ENCODE results near the gene PLXNB1.
"Not testable (repeated sequence)": the region's sequence is repeated elsewhere in the genome, so short reads cannot be mapped to it uniquely, and the experiment has no call there.

The PLXNB1 gene, protein sequence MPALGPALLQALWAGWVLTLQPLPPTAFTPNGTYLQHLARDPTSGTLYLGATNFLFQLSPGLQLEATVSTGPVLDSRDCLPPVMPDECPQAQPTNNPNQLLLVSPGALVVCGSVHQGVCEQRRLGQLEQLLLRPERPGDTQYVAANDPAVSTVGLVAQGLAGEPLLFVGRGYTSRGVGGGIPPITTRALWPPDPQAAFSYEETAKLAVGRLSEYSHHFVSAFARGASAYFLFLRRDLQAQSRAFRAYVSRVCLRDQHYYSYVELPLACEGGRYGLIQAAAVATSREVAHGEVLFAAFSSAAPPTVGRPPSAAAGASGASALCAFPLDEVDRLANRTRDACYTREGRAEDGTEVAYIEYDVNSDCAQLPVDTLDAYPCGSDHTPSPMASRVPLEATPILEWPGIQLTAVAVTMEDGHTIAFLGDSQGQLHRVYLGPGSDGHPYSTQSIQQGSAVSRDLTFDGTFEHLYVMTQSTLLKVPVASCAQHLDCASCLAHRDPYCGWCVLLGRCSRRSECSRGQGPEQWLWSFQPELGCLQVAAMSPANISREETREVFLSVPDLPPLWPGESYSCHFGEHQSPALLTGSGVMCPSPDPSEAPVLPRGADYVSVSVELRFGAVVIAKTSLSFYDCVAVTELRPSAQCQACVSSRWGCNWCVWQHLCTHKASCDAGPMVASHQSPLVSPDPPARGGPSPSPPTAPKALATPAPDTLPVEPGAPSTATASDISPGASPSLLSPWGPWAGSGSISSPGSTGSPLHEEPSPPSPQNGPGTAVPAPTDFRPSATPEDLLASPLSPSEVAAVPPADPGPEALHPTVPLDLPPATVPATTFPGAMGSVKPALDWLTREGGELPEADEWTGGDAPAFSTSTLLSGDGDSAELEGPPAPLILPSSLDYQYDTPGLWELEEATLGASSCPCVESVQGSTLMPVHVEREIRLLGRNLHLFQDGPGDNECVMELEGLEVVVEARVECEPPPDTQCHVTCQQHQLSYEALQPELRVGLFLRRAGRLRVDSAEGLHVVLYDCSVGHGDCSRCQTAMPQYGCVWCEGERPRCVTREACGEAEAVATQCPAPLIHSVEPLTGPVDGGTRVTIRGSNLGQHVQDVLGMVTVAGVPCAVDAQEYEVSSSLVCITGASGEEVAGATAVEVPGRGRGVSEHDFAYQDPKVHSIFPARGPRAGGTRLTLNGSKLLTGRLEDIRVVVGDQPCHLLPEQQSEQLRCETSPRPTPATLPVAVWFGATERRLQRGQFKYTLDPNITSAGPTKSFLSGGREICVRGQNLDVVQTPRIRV (N-terminal part only)

DNA sequence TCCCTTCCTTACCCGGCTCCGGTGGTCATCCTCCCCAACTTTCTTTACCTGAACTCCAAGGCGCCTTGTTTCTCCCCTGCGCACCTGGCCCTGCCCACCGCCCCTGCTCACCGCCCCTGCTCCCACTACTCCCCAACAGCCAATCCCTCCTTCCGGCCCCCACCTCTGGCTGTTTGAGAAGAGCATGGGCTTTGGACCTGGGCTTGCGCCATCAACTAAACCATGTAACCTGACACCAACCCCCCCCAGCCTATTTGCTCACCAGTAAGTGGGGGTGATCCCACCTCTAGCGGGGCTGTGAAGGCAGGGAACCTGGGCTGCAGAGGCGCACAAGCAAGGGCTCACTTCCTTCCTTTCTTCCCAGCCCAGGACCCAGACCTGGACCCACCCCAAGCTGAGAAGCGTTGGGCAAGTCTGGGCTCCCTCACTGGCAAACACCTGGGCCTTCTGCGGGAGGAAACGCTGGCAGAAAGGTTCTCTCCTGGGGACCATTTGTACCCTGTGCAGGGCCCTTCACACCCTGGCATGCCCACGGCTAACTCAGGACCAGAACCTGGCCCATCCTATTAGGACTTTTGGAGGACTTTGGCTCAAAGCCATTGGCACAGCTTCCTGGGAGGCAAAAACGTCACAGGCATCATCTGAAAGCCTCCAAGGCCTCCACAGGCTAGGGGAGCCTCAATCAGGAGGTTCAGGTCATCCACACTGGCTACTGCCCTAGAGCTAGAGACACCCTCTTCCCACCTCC, at the start of gene PLXNB1:
Gene PLXNB1 (minus strand): TSS at position 127 of the 748 bp plus-strand sequence. CDS start 5,475 bp downstream, outside the sequence.
- DNase-seq (ENCODE audit: low spot score), result peak; percentile 86

DNA sequence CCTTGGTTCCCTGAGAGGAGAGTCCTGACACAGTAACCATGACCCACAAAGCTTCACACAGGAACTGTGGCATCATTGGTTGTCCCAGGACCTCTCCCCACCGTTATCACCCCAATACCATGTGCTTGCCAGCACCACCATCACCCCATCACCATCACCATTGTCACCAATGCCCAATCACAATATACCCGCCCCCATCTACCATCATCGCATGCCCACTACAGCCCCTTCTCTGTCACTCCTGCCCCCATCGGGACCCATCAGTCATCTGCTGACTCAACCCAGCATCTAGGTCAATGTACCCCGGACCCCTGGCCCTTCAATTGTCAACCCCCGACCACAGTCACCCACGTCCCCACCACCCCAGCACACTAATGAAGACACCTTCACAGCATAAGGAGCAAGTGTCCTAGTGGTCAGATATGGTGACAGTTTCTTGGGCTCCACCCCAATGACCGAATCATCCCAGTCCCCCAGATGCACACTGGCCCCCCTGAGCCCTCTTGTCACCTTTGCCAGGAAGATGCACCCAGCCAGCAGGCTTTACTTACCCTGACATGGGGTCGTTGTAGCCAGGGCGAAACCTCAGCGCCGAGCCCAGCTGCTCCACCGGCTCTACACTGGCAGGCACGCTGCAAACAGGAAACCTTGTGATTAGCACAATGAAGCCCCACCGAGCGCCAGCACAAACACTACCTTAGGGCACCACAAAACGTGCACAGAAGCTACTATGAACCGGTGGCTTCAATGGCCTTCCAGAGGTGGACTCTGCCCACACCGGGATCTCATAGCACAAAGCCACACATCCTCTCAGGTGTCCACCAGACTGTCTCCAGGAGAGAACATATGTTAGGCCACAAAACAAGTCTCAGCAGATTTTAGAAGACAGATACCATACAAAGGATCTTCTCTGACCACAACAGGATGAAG, 49.0 kb upstream of the PLXNB1 start:
- no peak for DNase-seq (ENCODE audit: low spot score)

DNA sequence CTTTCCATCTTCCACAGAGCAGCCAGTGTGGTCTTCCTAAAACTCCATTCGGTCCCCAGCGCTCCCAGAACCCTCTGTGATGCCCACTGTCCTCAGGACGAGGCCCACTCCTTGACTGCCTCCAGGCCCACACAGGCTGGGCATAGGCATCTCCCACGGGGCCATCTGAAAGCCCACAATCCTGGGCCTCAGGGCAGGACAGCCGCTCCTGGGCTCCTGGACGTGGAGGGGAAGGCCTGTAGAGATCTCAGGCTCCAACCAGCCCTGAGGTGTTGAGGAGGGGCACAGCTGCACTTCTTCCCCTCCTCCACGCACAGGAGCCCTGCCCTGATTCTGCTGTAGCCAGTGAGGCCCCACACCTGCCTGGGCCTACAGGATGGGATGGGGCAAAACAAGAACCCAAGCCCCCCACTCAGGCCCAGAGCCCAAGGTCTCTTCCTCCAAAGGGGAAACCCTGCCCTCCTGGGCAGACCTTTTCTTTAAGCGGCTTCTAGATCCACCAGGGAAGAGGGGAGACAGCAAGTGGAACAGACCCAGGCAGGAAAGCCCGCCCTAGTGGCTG, 48.2 kb upstream of the PLXNB1 start:
- DNase-seq (ENCODE audit: low spot score), result no peak

DNA sequence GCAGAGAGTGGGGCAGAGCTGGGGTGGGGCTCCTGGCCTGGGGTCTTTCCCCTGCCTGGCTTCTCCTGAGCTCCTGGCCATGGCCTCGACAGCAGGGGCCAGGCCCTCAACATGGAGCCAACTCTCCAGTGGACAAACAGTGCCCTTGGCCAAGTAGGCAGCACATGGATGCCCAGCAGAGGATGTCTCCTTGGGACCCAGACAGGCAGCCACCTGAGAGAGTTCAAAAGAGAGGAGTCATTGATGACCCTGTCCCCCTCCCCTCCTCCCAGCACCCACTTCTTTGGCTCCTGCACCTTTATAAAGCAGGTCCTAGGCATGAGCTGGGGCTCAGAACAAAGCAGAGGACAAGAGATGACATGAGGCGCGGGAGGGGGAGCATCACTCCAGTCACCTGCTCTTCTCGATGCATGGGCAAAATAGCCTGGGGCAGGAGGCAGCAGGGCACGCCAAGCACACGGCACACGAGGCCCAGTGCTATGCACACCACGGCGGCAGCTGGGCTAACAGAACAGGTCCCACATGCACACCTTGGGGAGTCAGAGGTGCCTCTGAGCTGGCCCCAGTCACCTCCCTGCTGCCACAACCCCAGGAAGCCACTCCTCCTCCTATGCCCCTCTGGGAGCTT, 46.7 kb upstream of the PLXNB1 start:
- DNase-seq (ENCODE audit: low spot score), result no peak

DNA sequence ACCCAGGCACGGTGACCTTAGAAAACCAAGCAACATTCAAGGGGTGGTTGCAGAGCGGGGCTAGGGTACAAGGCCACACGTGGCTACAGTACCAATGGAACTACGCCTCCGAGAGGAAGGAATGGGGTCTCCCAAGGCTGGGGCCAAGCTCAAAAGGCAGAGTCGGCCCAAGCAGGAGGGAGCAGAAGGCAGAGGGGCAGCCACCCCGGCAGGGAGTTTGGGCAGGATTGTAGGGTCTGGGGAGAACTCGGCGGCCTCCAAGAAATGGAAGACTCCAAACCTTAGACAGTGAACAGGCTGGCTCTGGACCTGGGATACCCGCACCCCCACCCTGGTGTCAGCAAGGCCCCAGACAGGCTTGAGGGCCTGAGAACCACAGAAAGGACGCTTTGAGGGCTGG, 45.3 kb upstream of the PLXNB1 start:
- no peak for DNase-seq (ENCODE audit: low spot score)

DNA sequence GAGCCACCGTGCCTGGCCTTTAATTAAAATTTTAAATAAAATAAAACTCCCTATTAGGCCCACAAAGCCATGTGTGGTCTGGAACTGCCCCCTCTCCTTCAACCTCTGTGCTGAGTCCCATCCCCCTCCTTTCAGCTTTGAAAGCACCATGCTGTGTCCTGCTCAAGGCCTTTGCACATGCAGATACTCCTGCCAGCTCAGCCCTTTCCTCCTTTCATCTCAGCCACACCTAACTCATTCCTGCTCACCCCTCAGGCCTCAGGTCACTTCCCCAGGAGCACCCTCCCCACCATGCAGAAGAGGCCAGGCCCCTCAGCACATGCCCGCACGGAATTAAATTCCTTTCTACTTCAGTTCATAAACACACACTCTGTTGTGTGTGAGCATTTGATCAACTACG, 44.7 kb upstream of the PLXNB1 start:
- DNase-seq (ENCODE audit: low spot score), result peak; percentile 75

DNA sequence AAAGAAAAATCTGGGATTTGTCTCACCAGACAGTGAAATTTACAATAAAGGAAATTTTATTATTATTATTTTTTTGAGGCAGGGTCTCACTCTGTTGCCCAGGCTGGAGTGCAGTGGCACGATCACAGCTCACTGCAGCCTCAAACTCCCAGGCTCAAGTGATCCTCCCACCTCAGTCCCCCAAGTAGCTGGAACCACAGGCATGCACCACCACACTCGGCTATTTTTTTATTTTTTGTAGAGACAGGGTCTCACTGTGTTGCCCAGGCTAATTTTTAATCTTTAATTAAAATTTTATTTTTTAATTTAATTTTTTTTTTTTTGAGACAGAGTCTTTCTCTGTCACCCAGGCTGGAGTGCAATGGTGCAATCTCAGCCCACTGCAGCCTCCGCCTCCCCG, 44.1 kb upstream of the PLXNB1 start:
- not testable (repeated sequence) for DNase-seq (ENCODE audit: low spot score)

DNA sequence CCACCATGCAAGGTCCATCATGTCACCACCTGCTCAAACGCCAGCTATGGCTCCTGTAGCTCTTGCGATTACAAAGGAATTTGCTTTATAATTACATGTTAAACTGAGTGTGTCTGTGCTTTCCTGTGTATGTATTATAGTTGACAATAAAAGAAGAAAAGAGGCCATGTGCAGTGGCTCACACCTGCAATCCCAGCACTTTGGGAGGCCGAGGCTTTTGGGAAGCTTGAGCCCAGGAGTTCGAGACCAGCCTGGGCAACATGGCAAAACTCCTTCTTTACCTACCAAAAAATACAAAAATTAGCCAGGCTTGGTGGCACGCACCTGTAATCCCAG, 43.7 kb upstream of the PLXNB1 start:
- no peak for DNase-seq (ENCODE audit: low spot score)

DNA sequence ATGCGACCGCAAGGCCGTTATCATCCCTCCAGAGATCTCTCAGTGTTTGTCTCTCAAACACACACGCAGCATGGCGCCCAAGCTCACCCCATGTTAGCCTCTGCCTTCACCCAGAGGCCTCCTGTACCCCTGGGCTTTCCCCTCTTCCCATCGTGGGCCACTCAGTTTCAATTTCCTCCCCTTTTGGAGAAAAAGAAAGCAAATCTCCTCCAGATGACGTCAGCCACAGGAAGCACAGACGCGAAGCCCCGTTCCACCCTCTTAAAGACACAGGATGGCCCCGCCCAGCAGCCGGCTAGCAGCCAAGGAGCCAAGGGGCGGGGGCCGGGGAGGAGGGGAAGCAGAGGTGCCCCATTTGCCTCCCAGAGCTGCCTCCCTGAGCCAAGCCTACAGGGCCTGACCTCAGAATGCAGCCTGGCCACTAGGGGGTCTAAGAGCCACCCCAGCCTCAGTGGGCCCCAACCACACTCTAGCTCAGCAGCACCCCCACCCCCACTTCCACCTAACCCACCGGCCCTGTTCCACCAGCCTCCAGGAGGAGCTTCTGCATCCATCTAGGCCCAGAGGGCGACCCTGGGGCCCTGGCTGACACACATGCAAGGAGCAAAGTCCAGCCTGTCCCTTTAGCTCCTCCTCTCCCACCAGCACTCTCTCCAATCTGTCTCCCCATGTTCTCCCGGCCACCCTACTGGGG, 43.2 kb upstream of the PLXNB1 start:
- peak; percentile 85 for DNase-seq (ENCODE audit: low spot score)

DNA sequence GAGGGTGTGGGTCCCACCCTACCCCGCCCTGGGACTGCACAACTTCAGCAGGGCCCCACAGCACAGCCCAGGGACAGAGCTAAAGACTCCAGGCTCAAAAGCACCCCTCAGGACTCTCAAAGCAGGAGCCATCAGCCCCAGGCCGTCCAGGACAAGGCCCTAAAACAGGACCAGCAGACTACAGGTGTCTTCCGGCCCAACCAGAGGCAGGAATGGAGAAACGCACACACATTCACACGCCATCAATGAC, 42.7 kb upstream of the PLXNB1 start:
- peak; percentile 74 for DNase-seq (ENCODE audit: low spot score)

DNA sequence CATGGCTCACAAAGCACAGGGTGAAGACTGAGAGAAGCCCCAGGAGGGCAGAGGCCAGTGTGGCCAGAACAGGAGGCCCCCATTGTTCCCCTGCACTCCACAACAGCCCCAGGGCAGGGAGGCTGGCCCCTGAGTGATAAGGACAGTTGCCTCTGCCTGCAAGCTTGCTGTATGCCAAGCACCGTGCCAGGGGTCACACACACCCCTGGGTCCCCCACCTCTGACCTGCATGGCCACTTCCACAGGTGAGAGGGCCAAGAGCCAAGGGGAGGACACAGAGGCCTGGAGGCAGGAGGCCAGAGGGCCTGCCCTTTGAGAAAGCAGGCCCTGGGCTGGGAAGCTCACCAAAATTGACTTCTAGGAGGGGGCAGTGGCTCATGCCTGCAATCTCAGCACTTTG, 40.4 kb upstream of the PLXNB1 start:
- no peak for DNase-seq (ENCODE audit: low spot score)

DNA sequence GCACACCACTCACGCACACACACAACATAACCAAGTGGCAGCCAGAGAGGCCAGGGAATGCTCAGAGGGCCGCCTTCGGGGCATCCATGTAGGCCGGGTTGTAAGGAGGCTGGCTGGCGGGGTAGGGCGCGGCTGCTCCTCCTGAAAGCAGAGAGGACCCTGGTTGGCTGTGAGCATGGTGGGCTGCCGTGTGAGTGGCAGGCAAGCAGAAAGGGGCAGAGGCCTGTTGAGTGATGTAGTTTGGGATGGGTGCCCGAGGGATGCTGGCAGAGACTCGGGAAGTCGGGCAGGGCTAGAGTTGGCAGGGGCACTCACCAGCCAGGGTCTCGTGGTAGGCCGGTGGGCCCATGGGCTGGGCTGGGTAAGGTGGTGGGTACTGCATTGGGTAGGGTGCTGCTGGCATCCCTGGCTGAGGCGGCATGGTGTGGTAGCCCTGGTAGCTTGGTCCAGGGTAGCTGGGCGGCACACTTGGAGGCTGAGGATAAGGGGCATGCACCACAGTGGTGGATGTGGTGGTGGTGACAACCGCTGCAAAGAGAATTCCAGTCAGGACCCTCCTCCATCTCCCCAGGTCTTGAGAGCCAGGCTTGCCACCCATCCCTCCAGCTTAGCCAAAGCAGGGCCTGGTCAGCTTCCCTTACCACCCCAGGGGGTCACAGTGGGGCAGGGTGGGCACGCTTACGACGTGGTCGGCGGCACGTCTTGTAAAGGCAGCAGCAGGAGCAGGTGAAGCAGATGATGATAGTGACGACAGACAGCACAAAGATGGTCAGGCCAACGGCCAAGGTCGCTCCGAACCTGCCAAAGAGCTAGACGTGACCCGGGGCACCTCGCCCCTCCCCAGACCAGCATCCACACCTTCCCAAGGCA, 39.4 kb upstream of the PLXNB1 start:
- DNase-seq (ENCODE audit: low spot score), result no peak

DNA sequence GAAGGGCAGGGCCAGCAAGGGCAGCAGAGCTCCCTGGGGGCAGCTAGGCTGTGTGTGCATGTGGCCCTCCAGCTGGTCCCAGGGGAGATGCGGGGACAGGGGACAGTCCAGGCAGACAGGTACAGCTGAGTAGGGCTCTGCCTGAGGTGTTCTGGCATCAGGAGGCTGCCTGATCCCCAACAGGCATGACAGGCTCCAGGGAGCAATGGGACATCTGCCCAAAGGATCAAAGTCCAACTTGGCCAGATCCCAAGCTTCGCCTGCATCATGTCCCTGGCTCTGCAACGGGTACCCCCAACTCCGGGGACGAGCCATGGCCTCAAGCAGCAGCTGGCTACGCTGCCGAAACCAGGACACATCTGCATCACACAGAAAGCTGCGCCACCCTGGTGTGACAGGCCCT, 38.4 kb upstream of the PLXNB1 start:
- no peak for DNase-seq (ENCODE audit: low spot score)

DNA sequence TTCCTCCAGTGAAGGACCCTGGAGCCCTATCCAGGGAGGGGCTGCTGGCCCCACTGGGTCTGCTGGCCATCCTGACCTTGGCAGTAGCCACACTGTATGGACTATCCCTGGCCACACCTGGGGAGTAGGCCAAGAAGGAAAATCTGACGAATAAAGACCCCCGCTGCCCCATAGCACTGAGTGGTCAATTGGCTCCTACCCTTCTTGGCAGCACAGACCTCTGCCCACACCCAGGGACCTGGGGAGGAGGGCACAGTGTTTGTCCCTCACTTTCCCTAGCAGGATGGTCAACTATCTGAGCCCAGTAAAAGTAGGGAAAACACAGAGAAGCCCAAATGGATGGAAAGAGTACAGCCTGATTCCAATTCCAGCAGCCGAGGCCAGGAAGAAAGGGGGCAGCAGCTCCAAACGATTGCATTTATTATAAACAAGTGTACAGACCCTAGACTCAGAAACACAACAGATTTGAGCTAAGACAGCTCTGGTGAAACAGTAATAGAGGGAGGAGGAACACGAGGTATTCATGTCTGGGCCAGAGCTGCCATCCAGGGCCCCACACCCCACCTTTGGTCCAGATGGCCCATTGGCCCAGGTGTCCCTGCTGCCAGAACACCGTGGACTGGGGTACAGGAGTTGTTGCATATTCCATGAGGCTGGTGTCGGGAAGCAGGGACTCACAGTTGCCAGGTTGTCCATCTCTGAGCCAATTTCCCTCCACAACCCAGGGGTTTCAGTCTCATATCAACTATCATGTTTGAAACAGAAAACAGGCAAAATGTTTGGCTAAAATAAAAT, 37.8 kb upstream of the PLXNB1 start:
- DNase-seq (ENCODE audit: low spot score), result no peak

DNA sequence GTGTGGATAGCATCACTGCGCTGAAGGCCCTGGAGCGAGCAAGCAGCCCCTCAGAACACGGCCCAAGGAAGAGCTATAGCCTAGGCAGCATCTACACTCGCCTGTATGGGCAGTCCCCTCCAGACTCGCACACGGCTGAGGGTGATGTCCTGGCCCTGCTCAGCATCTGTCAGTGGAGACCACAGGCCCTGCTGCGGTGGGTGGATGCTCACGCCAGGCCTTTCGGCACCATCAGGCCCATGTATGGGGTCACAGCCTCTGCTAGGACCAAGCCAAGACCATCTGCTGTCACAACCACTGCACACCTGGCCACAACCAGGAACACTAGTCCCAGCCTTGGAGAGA, 37.2 kb upstream of the PLXNB1 start:
- DNase-seq (ENCODE audit: low spot score), result no peak

DNA sequence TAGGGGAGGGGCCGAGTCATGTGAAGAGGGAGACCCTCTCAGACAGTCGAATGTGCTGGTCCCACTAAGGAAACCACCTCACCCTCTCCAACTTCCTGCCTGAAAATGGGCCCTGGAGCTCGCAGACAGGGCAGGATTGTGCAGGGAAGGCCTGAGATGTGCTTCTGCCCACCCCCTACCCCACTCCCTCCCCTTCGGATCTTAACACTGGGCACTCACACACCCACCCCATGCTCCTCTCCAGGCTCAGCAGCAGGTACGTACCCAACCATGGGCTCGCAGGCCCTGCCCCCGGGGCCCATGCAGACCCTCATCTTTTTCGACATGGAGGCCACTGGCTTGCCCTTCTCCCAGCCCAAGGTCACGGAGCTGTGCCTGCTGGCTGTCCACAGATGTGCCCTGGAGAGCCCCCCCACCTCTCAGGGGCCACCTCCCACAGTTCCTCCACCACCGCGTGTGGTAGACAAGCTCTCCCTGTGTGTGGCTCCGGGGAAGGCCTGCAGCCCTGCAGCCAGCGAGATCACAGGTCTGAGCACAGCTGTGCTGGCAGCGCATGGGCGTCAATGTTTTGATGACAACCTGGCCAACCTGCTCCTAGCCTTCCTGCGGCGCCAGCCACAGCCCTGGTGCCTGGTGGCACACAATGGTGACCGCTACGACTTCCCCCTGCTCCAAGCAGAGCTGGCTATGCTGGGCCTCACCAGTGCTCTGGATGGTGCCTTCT, 36.7 kb upstream of the PLXNB1 start:
- no peak for DNase-seq (ENCODE audit: low spot score)
